ENCODE measurements around the gene RAB30.

DNA sequence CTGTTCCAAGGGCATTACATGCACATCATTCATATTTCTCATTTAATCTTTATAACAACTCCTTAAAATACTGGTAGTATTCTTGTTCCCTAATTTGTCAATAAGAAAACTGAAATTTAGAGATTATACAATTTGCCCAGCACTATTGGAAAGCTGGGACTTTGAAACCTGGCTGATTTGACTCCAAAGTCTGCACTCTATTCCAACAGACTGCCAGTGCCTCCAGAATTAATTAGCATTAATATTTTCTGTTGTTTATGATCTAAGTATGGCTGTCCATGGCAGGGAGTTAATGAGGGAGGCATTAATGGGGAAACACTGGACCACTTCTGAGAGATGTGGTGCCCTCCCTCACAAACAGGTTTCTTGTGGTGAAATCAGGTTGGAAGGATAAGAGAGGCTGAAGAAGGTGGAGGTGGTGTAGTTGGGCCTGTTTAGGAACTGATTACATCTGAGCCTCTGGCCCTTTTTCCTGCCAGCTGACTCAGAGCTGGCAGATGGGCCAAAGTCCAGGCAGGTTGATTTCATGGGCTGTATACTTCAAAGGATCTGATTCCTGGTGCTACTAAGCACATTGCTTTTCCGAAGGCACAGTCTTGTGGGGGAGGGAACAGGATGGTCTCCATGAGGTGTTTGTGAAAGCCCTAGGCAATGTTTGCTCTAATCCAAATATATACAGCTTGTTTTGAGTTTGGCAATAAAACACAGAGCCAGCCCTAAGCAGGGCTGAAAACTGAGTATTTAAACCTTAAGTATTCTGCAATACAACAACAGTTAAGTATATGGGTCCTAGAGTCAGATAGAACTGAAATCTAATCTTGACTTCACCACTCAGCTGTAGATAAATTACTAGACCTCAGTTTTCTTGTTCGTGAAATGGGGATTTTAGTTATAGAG, 21.0 kb upstream of the RAB30 start:
- TF ChIP-seq POLR2A (IDR thresholded peaks at IDR 0.05): no peak
- TF ChIP-seq, protein P1, sequence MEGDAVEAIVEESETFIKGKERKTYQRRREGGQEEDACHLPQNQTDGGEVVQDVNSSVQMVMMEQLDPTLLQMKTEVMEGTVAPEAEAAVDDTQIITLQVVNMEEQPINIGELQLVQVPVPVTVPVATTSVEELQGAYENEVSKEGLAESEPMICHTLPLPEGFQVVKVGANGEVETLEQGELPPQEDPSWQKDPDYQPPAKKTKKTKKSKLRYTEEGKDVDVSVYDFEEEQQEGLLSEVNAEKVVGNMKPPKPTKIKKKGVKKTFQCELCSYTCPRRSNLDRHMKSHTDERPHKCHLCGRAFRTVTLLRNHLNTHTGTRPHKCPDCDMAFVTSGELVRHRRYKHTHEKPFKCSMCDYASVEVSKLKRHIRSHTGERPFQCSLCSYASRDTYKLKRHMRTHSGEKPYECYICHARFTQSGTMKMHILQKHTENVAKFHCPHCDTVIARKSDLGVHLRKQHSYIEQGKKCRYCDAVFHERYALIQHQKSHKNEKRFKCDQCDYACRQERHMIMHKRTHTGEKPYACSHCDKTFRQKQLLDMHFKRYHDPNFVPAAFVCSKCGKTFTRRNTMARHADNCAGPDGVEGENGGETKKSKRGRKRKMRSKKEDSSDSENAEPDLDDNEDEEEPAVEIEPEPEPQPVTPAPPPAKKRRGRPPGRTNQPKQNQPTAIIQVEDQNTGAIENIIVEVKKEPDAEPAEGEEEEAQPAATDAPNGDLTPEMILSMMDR (IDR thresholded peaks at IDR 0.05): no peak
- TF ChIP-seq POLR2AphosphoS5 (IDR thresholded peaks at IDR 0.05): peak in 2 of 3 donors; percentile 32 to 49
